Calu3 (cell line): ENCODE results near the gene COL7A1. TPM values are rescaled to one million over a fixed set of nuclear protein-coding genes. Genes with fewer than 3 reads are reported as not detected.

ENCODE experiments used
- BruUV-seq: library from RNA; stranded (reverse); fragments of 400-500 nt; replicated peaks from 2 replicates; lab custom pipeline; 2021; lab: Mats Ljungman, UMichigan
- CTCF ChIA-PET: fragments of 300-600 bp; sonication (Branson Sonifier 250); formaldehyde crosslinking; loops from one replicate; lab custom pipeline; 2022; ENCODE audit warnings: antibody characterized with exemption; lab: Charles Lee
- DNase-seq: peaks from one replicate; pipeline ENCODE4 v3.0.0; 2022
- H3K27ac Mint-ChIP-seq: one replicate; pipeline ENCODE4 v1.8.0; 2022; ENCODE audit warnings: mixed read lengths; ENCODE audit not compliant: unreplicated experiment
- H3K27me3 Mint-ChIP-seq: one replicate; pipeline ENCODE4 v1.8.0; 2022; ENCODE audit warnings: mixed read lengths; ENCODE audit not compliant: unreplicated experiment
- H3K36me3 Mint-ChIP-seq: one replicate; pipeline ENCODE4 v1.8.0; 2022; ENCODE audit warnings: mild to moderate bottlenecking, moderate library complexity, mixed read lengths; ENCODE audit not compliant: insufficient read depth, unreplicated experiment
- H3K4me1 Mint-ChIP-seq: one replicate; pipeline ENCODE4 v1.8.0; 2022; ENCODE audit warnings: mild to moderate bottlenecking, low read depth, mixed read lengths; ENCODE audit not compliant: unreplicated experiment
- H3K4me3 Mint-ChIP-seq: one replicate; pipeline ENCODE4 v1.8.0; 2022; ENCODE audit warnings: mild to moderate bottlenecking, low read depth, moderate library complexity, mixed read lengths; ENCODE audit not compliant: unreplicated experiment
- H3K9me3 Mint-ChIP-seq: one replicate; pipeline ENCODE4 v1.8.0; 2022; ENCODE audit warnings: low read depth, mixed read lengths; ENCODE audit not compliant: unreplicated experiment
- CTCF ChIP-seq: fragments of 200-600 bp; IDR thresholded peaks from one replicate; pipeline ENCODE4 v1.8.0; 2022; ENCODE audit warnings: antibody characterized with exemption; ENCODE audit not compliant: unreplicated experiment
- intact Hi-C: fragments of 100-400 bp; cut with micrococcal nuclease; formaldehyde crosslinking; loops from one replicate; pipeline ENCODE4 v1.10.0; 2022; ENCODE audit not compliant: unreplicated experiment
- total RNA-seq: library from RNA; stranded (reverse); gene quantifications from 2 replicates; pipeline ENCODE4 v1.2.3, GENCODE V29; 2022

Gene COL7A1
- total RNA-seq, 1 experiment from 2014 or later: 13.9 TPM

- Mint-ChIP-seq H3K36me3 (peaks cover 15% of the 10 kb centered on the region), H3K27me3 (no peaks in the 10 kb centered on the region), H3K4me1 (no peaks in the 10 kb centered on the region), H3K27ac (no peak overlapping the region), H3K9me3 (no peaks in the 10 kb centered on the region), H3K4me3 (no peak overlapping the region)
- DNase-seq: no peak
- CTCF ChIA-PET: interaction anchor here (1.3 kb wide), 1 partner anchor 11 kb away, joined by 3 read pairs; the partner anchor contains the start of gene SLC26A6
- no TSS peak for BruUV-seq
- intact Hi-C loops: no loop called here
- TF ChIP-seq CTCF: no peak
Observed at GRCh38 chr3:48624767-48625166, 29.6 kb upstream of the COL7A1 start.

GRCh38 chr3:48623851-48624547, 28.9 kb upstream of the COL7A1 start:
- no peak for DNase-seq
- H3K36me3 Mint-ChIP-seq: peaks cover 15% of the 10 kb centered on the region
- H3K27me3 Mint-ChIP-seq: no peaks in the 10 kb centered on the region
- intact Hi-C loops: no loop called here
- CTCF ChIA-PET: interaction anchor here (0.6 to 1.3 kb wide), 3 partner anchors 11 to 287 kb away, joined by 3 read pairs; partner anchors contain the start of gene SLC26A6
- no peak overlapping the region for H3K4me3 Mint-ChIP-seq
- no peaks in the 10 kb centered on the region for H3K9me3 Mint-ChIP-seq
- TF ChIP-seq CTCF: no peak
- no peak overlapping the region for H3K27ac Mint-ChIP-seq
- BruUV-seq: no TSS peak
- H3K4me1 Mint-ChIP-seq: no peaks in the 10 kb centered on the region

GRCh38 chr3:48621461-48621869, 26.3 kb upstream of the COL7A1 start, which contains the start of gene TMEM89:
Gene TMEM89 (minus strand): TSS chr3:48621769. CDS start chr3:48621756, 13 bp downstream.
- Mint-ChIP-seq H3K4me3 (no peak within 1 kb of the TSS), H3K4me1 (no peaks in the 10 kb centered on the region), H3K27ac (no peak within 1 kb of the TSS), H3K27me3 (no peaks in the 10 kb centered on the region), H3K9me3 (no peaks in the 10 kb centered on the region), H3K36me3 (peaks cover 4% of the 10 kb centered on the region)
- BruUV-seq: no TSS peak
- no peak for DNase-seq
- CTCF ChIA-PET: interaction anchor here (0.6 kb wide), 1 partner anchor 479 kb away, joined by 3 read pairs; no protein-coding TSS in a partner anchor
- no peak for TF ChIP-seq CTCF
- intact Hi-C loops: no loop called here

GRCh38 chr3:48619541-48620524, 24.7 kb upstream of the COL7A1 start:
- Mint-ChIP-seq H3K4me3 (no peak overlapping the region), H3K9me3 (no peaks in the 10 kb centered on the region), H3K27ac (no peak overlapping the region), H3K4me1 (no peaks in the 10 kb centered on the region), H3K36me3 (peaks cover 3% of the 10 kb centered on the region), H3K27me3 (no peaks in the 10 kb centered on the region)
- CTCF ChIA-PET: interaction anchor here (0.6 kb wide), 1 partner anchor 283 kb away, joined by 3 read pairs; no protein-coding TSS in a partner anchor
- TF ChIP-seq CTCF: no peak
- intact Hi-C loops: no loop called here
- BruUV-seq: no TSS peak
- DNase-seq: no peak
